GM21528 (cell line): ENCODE data around the gene TNFRSF14.

Experiments
- ATAC-seq: cut with Tn5 transposase; IDR thresholded peaks from one replicate; pipeline ENCODE4 v1.9.1; 2021; ENCODE audit warnings: mild to moderate bottlenecking, moderate library complexity; ENCODE audit not compliant: unreplicated experiment, low FRiP score

TNFRSF14 gene

GRCh38 chr1:2556277-2556677, at the start of gene TNFRSF14:
TSS of gene TNFRSF14 (plus strand) at chr1:2556371. CDS start at chr1:2556665, 294 bp downstream.
- peak; percentile 40 for ATAC-seq

- no peak for ATAC-seq
Observed at GRCh38 chr1:2506901-2507565, 49.1 kb upstream of the TNFRSF14 start.

DNA sequence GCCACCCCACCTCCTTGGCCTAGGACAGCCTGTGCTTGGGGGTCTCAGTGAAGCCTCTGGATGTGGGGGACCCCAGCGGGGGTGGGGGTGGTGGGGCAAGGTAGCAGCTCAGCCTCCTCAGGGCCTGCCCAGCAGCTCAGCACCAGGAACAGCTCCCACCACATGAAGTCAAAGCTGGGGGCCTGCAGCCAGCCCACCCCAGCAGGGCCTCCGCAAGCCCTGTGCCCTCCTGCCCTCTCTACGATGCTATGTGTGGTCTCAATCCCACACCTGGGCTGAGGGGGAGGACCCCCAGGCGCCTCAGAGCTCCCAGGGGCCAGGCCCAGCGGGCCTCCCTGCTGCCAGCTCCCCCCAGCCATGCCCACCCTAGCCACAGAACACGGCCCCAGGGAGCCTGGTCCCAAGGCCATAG, 48.4 kb upstream of the TNFRSF14 start:
- no peak for ATAC-seq

- no peak for ATAC-seq
Observed at GRCh38 chr1:2508180-2508579, 48.0 kb upstream of the TNFRSF14 start.

- ATAC-seq = no peak
Observed at GRCh38 chr1:2508751-2509150, 47.4 kb upstream of the TNFRSF14 start.

DNA sequence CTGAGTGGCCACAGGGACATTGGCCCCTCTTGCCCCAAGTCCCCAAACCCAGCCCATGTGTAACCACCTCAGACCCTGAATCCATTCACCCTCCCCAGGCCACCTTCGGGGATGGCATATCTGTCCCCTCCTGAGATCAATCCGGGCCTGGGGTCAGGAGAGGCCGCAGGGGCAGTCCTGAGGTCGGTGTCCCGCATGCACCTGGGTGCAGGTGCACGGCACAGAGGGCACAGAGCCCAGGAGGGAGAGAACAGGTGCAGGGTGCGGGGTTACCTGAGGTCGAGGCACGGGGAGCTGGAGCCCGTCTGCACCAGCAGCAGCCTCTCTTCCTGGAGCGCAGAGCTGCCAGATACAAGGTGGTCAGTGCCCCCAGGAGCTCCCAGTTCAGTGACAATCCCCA, 46.6 kb upstream of the TNFRSF14 start:
- no peak for ATAC-seq

DNA sequence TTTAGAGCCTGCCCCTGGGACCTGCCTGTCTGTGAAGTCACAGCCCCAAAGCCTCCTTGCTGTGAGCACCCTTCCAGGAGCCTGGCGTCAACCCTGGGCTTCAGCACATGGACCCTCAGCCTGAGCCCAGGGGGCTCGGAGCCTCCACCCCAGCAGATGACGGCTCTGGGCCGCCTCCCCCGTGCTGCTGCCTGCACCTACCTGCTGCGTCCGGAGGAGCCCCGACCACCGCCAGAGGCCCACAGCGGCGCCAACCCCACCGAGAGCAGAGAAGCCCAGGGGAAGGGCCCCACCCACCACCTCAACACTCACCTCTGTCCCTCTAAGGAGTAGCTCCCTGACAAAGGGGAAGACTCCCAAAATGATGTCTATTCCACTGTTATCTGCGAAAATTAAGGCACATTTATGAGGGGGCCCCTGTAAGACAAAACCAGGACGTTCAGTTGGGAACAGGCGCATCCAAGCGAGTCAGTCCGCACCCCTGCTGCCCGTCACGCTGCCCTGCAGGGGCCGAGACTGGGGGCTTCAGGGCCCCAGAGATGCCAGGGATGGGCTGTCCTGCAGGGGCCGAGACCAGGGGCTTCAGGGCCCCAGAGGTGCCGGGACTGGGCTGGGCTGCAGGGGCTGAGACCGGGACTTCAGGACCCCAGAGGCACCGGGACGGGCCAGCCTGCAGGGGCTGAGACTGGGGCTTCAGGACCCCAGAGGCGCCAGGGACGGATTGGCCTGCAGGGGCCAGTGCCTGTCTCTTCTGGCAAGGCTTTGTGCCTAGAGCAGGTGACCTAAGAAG, 45.6 kb upstream of the TNFRSF14 start:
- no peak for ATAC-seq

GRCh38 chr1:2512862-2513421, 43.2 kb upstream of the TNFRSF14 start:
- no peak for ATAC-seq

- no peak for ATAC-seq
Observed at GRCh38 chr1:2513939-2514652, 42.1 kb upstream of the TNFRSF14 start.

- no peak for ATAC-seq
Observed at GRCh38 chr1:2514863-2515762, 41.1 kb upstream of the TNFRSF14 start.

- ATAC-seq = no peak
Observed at GRCh38 chr1:2515763-2516080, 40.4 kb upstream of the TNFRSF14 start.

GRCh38 chr1:2516124-2516523, 40.0 kb upstream of the TNFRSF14 start:
- no peak for ATAC-seq

GRCh38 chr1:2516946-2517345, 39.2 kb upstream of the TNFRSF14 start:
- ATAC-seq = no peak

GRCh38 chr1:2517966-2518365, 38.2 kb upstream of the TNFRSF14 start:
- no peak for ATAC-seq

DNA sequence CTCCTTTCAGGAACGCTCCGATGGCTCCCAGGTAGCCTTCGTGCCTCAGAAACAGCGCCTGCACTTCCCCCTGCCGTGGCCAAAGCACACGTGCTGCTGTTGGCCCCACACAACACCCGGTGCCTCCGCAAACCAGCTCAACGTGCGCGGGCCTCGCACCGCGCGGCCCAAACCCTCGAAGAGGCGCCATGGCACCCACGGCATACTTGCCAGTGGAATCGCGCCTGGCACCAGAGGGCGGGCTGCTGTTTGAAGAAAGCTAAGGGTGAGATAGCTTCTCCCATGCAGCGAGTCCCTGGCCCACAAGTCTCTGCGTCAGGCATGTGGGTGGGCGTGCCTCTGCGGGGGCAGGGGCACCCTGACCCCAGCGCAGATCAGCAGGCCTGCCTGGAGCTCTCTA, 37.6 kb upstream of the TNFRSF14 start:
- no peak for ATAC-seq

DNA sequence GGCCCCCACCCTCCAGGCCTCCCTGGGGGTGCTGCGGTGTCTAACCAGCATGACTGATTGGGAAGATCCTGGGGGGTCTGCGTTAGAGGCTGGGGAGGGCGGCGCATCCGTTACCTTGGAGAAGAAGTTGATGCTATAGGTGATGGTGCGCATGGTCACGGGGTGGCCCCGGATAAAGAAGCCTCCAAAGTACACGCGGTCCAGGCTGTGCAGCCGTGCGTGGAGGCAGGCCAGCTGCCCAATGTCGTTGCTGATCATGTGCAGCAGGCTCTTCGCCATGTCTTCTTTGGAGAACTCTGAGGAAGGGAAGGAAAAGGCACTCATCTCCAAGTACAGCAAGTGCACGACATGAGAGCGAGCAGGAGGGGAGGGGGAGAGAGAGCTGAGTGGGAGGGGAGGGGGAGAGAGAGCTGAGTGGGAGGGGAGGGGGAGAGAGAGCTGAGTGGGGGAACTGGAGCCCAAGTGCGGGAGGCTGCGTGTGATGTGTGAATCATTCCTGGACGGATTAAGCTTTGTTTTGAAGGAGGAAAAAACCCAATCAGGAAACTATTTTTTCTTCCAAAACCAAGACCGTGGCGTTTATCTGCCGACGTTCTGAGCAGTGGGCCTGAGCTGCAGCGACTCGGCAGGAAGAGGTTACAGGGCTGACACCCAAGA, 37.0 kb upstream of the TNFRSF14 start:
- no peak for ATAC-seq

GRCh38 chr1:2519729-2520128, 36.4 kb upstream of the TNFRSF14 start:
- ATAC-seq = no peak

DNA sequence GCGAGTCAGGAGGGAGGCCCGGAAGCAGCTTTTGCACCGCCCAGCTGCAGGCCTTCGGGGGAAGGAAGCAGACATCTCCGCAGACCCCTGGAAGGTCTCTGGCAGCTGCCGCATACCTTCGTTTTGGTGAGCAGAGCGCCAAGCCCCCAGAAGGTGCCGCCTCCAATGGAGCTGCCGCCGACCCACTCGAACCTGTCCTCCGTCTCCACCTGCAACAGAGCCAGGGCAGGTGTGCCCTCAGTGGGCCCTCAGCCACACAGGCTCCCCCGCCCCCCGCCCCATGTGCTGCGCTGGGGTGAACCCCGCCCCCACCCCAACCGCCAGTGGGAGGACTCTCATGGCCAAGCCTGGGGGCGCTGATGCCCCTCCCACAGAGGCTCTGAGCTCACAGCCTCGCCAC, 36.0 kb upstream of the TNFRSF14 start:
- no peak for ATAC-seq

GRCh38 chr1:2520806-2521205, 35.4 kb upstream of the TNFRSF14 start:
- no peak for ATAC-seq

DNA sequence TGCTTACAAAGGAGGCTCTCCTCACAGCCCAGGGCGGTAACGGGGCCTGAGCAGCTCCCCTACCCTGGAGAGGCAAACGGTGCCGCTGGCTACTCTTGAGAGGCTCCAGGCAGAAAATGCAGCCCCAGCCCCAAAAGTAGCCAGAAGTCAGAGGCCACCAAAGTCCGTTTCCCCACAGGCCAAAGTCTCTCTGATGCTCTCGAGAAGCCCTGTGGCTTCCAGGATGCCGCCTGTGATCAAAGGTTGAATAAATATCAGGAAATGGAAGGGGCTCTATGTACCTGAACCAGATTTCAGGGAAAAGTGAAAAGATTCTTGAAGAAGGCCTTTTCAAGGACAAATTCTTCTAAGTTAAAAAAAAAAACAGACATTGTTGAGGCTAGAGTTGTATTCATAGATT, 33.9 kb upstream of the TNFRSF14 start:
- no peak for ATAC-seq
